ENCODE measurements around the gene AJUBA.

AJUBA gene

GRCh38 chr14:22923746-22924145 is 58.6 kb downstream of the AJUBA start:
- DNase-seq (ENCODE audit: low read depth): no peak
- H3K4me3 ChIP-seq (ENCODE audit: low read depth, low read length): no peak overlapping the region
- no peak for TF ChIP-seq CTCF (IDR thresholded peaks at IDR 0.05; ENCODE audit: control insufficient read depth, extremely low read depth, insufficient read depth)

- no peak overlapping the region for H3K4me3 ChIP-seq (ENCODE audit: low read depth, low read length)
- no peak for DNase-seq (ENCODE audit: low read depth)
- no peak for TF ChIP-seq CTCF (IDR thresholded peaks at IDR 0.05; ENCODE audit: control insufficient read depth, extremely low read depth, insufficient read depth)
Measured at GRCh38 chr14:22922294-22922693, 60.1 kb downstream of the AJUBA start.
